NCI-H460 (cell line): ENCODE results near the gene INSM1. TPM values are rescaled to one million over a fixed set of nuclear protein-coding genes. Genes with fewer than 3 reads are reported as not detected.

Experiments
- DNase-seq: peaks from one replicate; pipeline ENCODE4 v3.0.0-alpha.2; 2016; ENCODE audit warnings: low read depth; ENCODE audit errors: extremely low read depth
- total RNA-seq: library from RNA; depleted of rRNA; stranded (reverse); fragments of >200 nt; shearing (Covaris generic); gene quantifications from 2 replicates; pipeline ENCODE4 v1.2.3, GENCODE V29; 2014

INSM1 gene
- total RNA-seq, 1 experiment from 2014 or later = not detected

- DNase-seq = no peak
Measured at GRCh38 chr20:20414640-20415220, 46.8 kb downstream of the INSM1 start.

GRCh38 chr20:20415321-20415720, 47.4 kb downstream of the INSM1 start:
- DNase-seq = no peak

- no peak for DNase-seq
Measured at GRCh38 chr20:20417876-20418676, 50.2 kb downstream of the INSM1 start.
